ENCODE measurements around the gene HORMAD1.
"Not testable (repeated sequence)": the region's sequence is repeated elsewhere in the genome, so short reads cannot be mapped to it uniquely, and the experiment has no call there.

DNA sequence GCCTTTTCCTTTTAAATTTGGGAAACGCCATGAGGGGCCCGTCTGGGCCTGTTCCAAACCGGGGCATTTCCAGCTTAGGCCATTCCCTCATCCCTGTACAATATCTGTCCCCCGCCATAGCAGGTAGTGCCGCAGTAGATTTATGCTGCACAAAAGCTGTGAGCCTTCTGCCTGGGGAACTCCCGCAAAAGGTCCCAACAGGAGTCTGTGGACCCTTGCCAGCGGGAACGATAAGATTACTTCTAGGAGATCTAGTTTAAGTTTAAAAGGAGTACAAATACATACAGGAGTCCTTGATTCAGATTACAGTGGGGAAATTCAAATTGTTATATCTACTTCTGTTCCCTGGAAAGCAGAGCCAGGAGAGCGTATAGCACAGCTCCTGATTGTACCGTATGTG is 66.1 kb downstream of the HORMAD1 start:
- TF ChIP-seq, protein P1, sequence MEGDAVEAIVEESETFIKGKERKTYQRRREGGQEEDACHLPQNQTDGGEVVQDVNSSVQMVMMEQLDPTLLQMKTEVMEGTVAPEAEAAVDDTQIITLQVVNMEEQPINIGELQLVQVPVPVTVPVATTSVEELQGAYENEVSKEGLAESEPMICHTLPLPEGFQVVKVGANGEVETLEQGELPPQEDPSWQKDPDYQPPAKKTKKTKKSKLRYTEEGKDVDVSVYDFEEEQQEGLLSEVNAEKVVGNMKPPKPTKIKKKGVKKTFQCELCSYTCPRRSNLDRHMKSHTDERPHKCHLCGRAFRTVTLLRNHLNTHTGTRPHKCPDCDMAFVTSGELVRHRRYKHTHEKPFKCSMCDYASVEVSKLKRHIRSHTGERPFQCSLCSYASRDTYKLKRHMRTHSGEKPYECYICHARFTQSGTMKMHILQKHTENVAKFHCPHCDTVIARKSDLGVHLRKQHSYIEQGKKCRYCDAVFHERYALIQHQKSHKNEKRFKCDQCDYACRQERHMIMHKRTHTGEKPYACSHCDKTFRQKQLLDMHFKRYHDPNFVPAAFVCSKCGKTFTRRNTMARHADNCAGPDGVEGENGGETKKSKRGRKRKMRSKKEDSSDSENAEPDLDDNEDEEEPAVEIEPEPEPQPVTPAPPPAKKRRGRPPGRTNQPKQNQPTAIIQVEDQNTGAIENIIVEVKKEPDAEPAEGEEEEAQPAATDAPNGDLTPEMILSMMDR (IDR thresholded peaks at IDR 0.05; ENCODE audit: borderline replicate concordance, extremely low read depth, low read length, poor library complexity, severe bottlenecking) = not testable (repeated sequence)
- TF ChIP-seq EZH2 (IDR thresholded peaks at IDR 0.05; ENCODE audit: borderline replicate concordance, low read depth, low read length, severe bottlenecking) = not testable (repeated sequence)
